Stimulated activated CD4-positive, alpha-beta T cell treated with anti-CD3 and anti-CD28 coated beads, Interleukin-4, amount 100 ng/mL, for 24 hours (primary cell): ENCODE measurements around the gene WNT7A.

Experiments
- DNase-seq: peaks from one replicate; pipeline ENCODE4 v3.0.0-alpha.2; 2020

WNT7A gene

DNA sequence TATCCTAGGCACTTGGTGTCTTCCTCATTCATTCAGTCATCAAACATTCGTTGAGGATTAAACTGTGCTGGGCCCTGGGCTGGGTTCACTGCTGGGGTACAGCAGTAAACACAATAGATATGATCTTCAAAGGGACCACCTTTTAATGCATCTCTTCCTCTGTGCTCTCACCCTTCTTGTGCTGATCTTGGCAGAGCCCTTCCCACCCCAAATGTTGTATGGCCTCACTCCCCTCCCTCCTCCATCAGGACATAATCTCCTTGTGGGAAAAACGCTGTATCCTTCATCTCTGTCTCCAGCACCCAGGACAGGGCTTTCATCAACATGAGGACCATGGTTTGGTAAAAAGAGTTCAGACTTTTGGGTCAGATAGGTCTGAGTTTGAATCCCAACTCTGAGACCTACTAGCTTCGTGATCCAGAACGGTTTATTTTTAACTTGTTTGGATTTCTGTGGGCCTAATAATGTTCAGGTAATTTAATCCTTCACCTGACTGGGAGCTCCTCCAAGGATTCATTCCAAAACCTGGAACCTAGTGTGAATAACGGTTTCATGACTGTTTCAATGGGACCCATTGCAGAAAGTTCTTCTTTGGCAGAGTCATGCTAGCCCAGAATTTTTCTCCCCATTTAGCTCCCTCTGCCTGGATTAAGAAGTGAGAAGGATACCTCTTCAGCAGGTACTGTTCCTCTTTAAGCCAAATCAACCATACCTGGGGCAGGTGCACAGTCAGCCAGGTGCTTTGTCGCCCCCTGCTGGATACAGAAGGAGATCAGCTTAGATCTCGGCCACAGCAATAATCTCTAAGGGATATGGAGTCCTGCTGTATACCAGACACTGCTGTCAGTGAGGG, 5.2 kb upstream of the WNT7A start:
- peak; percentile 74 for DNase-seq

DNA sequence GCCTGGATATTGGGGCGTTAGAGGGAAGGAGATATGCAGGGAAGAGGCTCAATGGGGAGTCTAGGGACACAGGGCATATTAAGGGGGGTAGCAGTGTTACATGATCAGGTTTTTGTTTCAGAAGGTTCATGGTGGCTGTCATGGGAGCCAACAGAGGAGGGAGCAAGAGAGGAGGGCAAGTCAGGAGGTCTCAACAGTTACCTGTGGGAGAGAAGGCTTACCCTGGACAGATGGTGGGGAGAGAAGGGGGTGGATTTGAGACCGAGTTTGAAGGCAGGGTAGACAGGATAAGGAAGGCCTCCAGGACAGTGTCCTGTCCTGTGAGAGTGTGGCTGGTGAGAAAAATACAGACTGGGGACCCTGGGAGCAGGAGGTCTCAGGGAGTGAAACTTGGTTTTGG, 3.8 kb upstream of the WNT7A start:
- DNase-seq: no peak

DNA sequence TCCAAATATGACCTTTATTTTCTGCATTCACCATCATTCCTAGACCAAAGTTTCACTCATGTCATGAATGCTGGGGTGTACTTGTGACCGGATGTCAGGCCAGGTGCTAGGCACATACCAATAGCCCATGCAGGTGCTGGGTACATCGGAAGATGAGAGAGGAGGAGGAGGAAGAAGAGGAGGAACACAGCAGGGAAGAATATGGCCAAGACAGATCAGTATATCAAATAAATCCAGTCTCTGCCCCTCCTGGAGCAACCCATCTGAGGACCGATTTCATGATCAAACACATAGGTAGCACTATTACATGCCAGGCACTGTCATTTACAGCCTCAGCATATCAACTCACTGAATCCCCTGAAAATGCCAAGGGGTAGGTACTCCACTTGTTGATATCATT, 3.0 kb upstream of the WNT7A start:
- DNase-seq: no peak

DNA sequence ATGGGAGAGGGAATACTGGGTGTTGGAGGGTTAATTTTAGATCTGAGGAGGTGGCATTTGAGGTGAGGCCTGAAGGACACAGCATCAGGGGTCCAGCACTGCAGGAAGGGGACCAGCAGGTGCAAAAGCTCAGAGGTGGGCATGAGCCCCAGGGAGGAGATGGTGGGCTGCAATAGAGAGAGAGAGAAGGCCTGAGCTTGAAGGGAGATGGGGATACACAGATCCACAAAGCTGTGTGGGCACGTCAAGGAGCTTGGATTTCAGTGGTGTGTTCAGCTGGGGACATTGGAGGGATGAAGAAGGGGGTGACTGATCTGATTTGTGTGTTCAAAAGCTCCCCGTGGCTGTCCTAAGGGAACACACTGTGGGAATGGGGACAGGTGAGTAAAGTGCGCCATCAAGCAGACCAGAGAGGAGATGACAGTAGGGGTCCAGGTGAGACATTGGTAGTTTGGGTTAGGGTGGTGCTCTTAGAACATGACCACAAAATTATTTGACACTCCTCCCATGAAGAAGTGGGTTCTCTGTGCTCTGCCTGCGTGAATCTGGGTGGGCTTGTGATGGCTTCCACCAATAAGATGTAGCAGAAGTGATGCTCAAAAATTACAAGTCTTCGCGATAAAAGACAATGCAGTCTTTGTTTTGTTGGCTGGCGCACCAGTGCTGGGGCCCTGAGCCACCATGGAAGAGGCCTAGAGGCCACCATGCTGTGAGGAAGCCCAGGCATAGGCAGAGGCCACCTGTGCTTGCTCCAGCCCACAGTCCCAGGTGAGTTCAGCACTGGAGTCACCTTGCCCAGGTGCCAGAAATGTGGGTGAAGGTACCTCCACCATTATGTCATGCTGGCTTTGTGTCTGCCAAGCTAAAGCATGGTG, 1.9 kb upstream of the WNT7A start:
- no peak for DNase-seq

DNA sequence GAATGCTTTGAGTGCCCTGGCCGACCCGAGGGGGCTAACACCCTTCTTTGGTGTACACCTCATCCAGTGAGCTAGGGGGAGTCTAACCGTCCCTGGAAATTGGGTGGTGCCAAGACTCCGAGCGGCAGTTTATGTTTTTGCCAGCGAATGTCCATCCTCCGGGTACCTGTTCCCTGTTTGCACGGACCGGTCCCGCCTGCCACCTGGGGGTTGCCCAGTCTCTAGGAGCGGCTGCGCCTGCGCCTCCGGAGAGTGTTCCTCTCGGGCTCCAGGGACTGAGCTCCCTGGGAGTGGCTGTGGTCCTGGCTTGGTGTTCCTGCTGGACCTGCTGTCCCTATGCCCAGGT, 913 bp upstream of the WNT7A start:
- no peak for DNase-seq

DNA sequence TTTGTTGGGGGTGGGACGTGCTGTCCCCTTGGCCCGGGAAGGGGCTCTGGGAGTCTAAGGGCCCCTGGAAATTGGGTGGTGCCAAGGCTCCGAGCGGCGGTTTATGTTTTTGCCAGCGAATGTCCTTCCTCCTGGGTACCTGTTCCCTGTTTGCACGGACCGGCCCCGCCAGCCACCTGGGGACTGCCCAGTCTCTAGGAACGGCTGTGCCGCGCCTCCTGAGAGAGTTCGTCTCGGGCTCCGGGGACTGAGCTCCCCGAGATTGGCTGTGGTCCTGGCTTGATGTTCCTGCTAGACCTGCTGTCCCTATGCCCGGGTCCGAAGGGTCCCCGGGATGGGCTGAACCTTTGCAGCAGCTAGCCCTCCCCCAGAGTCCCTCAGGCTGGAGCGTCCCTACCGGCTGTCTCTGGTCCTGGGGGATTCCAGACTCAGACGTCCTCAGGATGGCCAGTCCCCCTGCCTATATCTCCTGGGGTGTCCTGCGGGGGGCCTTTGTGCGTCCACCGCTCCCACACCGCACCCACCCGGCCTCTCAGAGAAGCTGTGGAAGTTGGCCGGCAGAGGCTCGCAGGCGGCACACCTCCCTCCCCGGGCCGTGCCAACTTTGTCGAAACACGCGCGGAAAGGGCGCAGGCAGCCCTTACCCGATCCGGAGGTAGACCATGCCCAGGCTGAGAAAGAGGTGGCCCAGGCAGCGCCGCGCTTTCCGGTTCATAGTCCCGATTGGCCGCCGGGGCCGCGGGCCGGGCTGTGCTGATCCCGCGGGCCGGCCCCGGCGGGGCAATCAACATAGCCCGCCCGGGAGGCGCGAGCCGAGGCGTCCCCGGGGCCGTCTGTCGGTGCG, 547 bp downstream of the WNT7A start:
- peak; percentile 32 for DNase-seq

DNA sequence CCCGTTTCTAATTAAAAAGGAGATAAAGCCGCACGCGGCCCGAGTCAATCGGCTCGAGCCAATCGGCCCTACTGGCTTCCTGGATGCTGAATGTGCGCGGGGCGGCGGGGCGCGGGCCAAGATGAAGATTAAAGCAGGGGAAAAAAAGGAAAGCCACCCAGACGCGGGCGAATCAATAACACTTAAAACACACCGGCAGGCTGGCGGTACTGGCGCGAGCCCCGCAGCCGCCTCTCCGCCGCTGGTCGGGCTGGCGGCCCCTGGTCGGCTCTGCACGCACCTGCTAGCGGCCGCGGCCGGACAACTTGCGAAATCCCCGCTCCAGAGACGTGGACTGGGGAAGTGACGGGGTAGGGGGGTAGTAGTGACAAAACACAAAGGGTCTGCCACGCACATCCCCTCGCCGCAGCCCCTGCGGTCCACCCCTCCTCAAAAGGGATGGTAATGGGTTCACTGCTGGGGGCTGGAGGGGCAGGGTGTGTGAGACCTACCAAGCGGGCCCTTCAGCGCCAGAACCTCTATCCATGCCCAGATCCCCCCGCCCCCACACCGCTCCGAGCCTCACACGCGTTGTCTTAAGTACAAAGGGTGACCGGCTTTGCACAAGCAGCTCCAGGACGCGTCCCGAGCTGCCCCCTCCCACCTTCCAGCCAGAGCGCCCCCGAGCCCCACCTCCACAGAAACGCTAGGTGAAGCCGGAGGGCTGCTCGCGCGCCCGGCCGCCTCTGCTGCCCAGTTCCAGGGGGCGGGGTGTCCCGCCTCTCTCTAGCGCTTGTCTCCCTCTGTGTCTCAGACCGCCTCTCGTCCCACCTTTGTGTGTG, 1.4 kb downstream of the WNT7A start:
- DNase-seq: peak; percentile 11

DNA sequence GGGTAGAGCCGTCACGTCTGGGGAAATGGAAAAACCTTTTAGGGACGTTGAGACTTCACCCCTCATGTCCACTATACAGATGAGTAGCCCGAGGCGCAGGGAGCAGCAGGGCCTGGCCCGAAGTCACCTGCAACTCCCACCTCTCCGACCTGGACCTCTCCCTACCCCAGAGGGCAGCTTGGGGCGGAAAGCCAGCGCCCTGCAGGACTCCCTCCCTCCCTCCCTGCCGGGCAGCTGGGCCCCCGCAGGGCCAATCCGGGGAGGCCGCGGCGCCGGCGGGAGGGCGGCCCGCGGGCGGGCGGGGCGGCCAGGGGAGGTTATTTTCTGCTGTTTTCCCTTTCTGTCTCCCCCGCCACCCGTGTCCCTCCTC, 2.0 kb downstream of the WNT7A start:
- no peak for DNase-seq

DNA sequence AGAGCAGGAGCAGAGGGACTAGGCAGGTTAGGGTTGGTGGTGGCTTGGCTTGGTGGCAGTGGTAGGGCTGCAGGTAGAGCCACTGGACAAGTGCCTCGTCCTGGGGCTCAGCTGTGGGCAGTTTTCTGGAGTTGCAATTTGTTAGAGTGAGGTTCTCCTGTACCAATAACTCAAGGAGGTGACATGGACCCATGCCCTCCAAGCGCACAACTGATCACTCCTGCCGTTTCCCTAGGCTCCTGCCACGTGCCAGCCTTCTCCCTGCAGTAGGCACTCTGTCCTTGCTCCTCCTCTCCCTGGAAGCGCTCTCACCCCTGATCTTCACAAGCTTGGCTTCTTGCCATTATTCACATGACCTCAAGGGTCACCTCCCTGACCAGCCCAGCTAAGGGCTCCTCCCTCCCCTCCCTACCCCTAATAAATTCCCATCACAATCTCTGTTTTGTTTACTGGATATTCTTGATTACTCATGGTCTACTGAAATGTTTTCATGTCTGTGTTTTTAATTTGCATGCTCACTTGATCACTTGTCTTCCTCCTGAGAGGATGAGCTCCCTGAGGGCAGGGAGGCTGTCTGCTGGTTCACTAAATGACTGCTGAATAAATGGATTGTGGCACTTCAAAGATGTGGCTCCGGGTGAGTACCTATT, 3.3 kb downstream of the WNT7A start:
- no peak for DNase-seq

DNA sequence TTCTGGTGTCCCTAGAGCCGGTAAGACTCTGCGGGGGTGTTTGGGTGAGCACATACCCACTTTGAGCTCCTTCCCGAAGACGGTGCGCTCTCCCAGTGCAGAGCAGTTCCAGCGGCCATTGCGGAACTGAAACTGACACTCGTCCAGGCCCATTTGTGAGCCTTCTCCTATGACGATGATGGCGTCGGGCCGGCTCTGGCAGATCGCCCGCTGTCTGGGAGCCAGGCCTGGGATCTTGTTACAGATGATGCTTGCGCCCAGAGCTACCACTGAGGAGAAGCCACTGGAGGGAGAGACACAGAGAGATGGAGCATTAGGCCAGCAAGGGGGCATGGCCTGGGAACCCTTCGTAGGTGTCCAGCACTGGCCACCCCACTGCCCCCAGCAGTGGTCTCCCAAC, 5.0 kb downstream of the WNT7A start:
- DNase-seq: no peak

DNA sequence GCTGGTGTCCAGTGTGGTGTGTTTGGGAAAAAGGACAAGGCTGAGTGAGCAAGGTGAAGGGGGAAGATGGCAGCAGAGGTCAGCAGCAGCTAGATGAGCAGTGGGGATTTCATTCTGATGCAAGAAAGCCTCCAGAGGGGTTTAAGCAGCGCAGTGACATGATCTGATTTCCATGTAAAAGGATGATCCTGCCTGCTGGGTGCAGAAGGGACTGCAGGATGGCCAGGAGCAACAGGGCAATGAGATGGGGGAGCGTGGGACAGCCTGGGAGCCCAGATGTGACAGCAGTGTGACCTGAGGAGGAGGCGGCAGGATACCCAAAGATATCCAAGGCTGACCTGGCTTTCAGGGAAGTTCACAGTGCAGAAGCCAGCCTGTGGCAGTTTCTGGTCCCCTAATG, 6.1 kb downstream of the WNT7A start:
- DNase-seq: no peak

DNA sequence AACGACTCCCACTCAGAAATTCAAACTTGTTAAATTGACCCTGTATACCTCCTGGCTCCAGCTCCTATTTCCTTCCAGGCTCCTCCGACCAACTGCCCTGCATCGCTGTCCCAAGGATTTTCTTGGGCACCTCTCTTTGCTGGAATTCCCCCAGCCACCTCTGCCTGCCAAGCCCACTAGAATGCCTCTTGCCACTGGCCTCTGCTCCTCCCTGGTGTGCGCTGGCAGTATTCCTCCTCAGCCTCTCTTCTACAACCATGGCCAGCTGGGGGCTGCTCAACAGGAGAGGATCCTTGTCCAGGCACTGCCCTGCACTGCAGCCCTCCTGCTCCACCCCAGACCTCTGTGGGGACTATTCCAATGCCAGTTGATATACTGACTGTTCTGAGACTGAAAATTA, 7.4 kb downstream of the WNT7A start:
- no peak for DNase-seq

DNA sequence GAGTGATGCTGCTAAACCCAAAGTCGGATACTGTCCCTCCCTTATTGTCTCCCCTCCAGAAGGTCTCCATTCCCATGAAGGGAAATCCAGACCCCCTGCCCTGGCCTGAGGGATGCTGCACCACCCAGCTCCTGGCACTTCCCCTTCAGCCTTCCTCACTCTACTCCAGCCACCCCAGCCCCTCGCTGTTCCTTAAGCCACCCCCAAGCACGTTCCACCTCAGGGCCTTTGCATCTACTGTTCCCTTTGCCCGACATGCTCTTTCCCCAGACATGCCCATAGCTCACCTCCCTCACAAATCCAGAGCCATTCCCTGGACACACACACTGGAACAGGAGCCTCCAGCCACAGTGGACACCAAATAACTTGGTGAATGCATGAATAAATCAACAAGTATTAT, 8.1 kb downstream of the WNT7A start:
- no peak for DNase-seq

DNA sequence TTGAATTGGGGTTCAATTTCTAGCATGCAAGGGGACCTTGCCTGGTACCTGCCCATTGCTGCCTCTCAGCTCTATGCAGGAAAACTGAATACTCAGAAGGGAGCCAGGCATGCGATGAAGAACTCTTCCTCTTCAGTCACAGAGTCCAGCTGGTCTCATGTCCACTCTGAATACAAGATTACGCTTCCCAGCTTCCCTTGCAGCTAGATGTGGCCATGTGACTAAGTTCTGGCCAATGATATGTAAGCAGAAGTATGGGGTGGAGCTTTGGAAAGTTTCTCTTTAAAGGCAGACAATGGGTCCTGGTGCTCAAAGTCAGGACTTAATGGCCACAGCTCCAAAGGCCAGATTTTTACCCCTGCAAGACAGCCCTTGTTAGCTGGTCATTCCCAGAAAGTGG, 9.0 kb downstream of the WNT7A start:
- no peak for DNase-seq

DNA sequence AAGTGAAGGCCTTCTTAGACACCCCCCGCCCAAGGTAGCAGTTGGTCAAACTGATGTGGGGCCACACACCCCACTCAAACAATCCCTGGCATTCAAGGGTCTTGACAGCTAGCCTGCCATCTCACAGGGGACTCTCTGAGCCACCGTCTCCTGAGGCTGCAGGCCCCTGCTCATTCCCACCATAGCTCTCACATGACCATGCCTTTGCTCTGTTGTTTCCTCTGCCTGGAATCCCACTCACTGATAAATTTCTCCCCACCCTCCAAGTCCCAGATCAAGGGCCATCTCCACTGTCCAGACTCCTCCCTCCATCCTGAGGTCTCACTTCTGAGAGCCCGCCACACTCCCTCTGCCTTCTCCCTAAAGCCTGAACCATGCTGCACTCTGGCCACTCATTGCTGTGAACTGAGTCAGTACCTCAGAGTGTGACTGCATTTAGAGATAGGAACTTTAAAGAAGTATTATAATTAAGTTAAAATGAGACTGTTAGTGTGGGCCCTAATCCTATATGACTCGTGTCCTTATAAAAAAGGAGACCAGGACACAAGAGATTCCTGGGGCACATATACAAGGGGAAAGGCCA, 10.0 kb downstream of the WNT7A start:
- no peak for DNase-seq

DNA sequence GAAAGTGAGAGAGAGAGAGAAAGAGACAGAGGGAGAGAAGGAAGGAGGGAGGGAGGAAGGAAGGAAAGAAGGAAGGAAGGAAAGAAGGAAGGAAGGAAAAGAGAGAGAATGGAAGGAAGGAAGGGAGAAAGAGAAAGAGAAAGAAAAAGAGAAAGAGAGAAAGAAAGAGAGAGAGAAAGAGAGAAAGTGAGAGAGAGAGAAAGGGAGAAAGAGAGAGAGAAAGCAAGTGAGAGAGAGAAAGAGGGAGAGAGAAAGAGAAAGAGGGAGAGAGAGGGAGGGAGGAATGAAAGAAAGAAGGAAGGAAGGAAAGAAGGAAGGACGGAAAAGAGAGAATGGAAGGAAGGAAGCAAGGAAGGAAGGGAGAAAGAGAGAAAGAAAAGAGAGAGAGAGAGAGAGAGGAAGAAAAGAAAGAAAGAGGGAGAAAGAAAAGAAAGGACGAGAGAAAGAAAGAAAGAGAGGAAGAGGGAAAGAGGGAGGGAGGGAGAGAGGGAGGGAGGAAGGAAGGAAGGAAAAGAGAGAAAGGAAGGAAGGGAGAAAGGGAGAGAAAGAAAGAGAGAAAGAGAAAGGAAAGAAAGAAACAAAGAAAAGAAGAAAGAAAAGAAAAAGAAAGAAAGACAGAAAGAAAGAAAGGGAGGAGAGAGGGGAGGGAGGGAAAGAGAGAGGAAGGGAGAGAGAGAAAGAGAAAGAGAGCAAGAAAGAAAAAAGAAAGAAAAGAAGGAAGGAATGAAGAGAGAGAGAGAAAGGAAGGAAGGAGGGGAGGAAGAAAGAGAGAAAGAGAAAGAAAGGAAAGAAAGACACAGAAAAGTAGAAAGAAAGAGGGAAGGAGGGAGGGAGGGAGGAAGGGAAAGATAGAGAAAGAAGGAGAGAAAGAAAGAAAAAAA, 10.8 kb downstream of the WNT7A start:
- no peak for DNase-seq

DNA sequence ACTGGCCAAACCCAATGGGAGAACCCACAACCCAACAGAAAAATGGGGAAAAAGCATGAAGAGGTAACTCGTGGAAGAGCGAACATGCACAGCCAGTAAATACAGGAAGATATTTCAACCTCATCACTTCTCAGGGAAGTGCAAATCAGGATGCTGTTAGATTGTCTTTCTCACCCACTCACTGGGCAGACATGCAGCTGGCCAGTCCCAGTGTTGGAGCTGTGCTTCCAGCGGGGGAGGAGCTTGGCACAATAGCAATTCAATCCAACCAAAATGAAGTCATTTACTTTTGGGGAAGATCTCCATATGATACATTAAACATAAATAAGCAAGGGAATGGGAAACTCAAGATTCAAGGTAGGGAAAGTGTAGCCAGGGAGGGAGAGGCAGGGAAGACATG, 12.1 kb downstream of the WNT7A start:
- no peak for DNase-seq

DNA sequence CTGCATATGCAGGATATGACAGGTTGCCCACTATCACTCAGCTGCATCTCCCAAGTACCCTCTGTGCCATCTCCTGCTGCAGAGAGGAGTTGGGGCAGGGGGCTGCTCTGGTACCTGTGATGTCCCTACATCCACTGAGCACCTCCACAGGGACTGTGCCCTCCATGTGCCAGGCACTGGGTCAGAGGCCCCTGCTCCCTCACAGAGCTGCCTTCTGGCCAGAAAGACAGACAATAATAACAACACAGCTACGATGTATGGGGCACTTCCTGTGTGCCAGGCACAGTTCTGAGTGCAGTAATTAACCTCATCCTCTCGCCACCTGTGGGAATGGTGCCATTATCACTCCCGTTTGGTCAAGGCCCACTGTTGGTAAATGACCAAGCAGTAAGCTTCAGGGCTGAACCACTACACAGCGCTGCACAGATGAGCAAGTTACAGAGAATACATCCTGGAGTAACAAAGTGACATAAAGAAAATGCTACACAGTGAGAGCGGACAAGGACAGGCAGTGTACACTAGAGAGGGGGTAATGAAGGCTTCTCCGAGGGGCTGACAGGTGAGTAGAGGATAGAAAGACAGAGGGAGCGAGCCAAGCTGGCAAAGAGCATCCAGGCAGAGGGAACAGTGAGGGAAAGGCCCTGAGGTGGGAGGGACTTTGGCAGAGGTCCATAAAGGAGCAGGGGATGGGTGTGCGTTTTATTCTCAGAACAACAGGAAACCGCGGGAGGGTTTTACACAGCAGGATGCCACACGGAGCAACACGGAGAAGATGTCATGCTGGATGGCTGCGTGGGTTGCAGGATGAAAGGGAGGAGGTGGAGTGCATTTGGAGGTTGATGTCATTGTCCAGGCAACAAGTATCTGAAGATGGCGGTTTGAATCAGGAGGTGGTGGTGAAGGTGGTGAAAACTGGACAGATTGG, 13.6 kb downstream of the WNT7A start:
- peak; percentile 70 for DNase-seq

DNA sequence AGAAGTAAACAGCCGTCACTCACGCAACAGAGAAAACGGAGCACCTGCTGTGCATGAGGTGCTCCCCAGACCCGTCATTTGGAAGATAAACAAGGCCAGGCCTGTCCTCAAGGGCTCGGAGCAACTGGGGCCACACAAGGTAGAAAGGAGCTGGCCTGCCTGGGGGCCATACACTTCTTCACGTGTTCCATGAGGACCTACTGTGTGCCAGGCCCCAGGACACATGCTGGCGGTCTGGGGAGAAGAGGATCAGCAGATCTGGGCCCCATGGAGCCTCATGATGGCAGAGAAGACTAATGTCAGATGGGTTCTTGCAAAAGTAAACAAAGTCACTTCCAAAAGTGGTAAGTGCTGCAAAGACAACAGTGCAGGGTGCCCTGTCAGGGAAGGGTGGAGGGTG, 14.3 kb downstream of the WNT7A start:
- DNase-seq: no peak
